T47D (cell line): ENCODE measurements around the gene NVL.
A peak's percentile ranks its signal among the peaks of the same experiment; 100 is the strongest.
"Not testable (repeated sequence)": the region's sequence is repeated elsewhere in the genome, so short reads cannot be mapped to it uniquely, and the experiment has no call there.

Experiments used
- DNase-seq, 2 experiments: peaks; one replicate each; pipeline versions ENCODE4 v3.0.0 to v3.0.0-alpha.2; 2011 to 2012; ENCODE audit warnings: low read depth in 1 of 2, low spot score in 1 of 2
- JUND ChIP-seq: IDR thresholded peaks from 2 replicates; pipeline ENCODE4 v1.6.1; 2012; ENCODE audit warnings: low read depth
- in situ Hi-C: cut with HindIII; loops from 2 replicates; pipeline ENCODE4 v1.10.0; 2016; ENCODE audit warnings: low sequenced_read_pairs, low pct_unique_long_range_greater_than_20kb

NVL gene

GRCh38 chr1:224219612-224220059 is 110.3 kb downstream of the NVL start:
- in situ Hi-C loops, result no loop called here
- no peak for TF ChIP-seq JUND
- DNase-seq, result no peak

GRCh38 chr1:224219011-224219611 is 110.9 kb downstream of the NVL start:
- TF ChIP-seq JUND, result no peak
- in situ Hi-C loops, result no loop called here
- DNase-seq, result no peak

GRCh38 chr1:224217655-224218623 is 112.0 kb downstream of the NVL start:
- TF ChIP-seq JUND, result no peak
- in situ Hi-C loops, result no loop called here
- no peak for DNase-seq

- DNase-seq, result no peak
- TF ChIP-seq JUND, result no peak
- in situ Hi-C loops, result no loop called here
These were observed 113.6 kb downstream of the NVL start for GRCh38 chr1:224216382-224216781.

GRCh38 chr1:224213438-224214119 is 116.4 kb downstream of the NVL start:
- in situ Hi-C loops, result no loop called here
- no peak for DNase-seq
- no peak for TF ChIP-seq JUND

- in situ Hi-C loops, result no loop called here
- DNase-seq, result no peak
- TF ChIP-seq JUND, result no peak
These were observed 117.3 kb downstream of the NVL start for GRCh38 chr1:224212618-224213061.

- TF ChIP-seq JUND, result no peak
- in situ Hi-C loops, result no loop called here
- DNase-seq, result peak in 1 of 2 experiments; percentile 73
These were observed 118.6 kb downstream of the NVL start for GRCh38 chr1:224211206-224211962.

- in situ Hi-C loops, DNase-seq: not testable (repeated sequence)
These were observed 123.9 kb downstream of the NVL start for GRCh38 chr1:224205931-224206538.

GRCh38 chr1:224205438-224205840 is 124.5 kb downstream of the NVL start:
- no peak for TF ChIP-seq JUND
- DNase-seq, result peak in 1 of 2 experiments; percentile 91
- in situ Hi-C loops, result no loop called here

- DNase-seq, result peak in 1 of 2 experiments; percentile 95
- in situ Hi-C loops, result no loop called here
- TF ChIP-seq JUND, result no peak; the same call in 1 of the 2 replicates
These were observed 126.5 kb downstream of the NVL start for GRCh38 chr1:224203243-224204016.

GRCh38 chr1:224201853-224202252 is 128.1 kb downstream of the NVL start:
- DNase-seq, result no peak
- in situ Hi-C loops, result no loop called here
- no peak for TF ChIP-seq JUND
